ENCODE data around the gene FHIP1B.

FHIP1B gene

GRCh38 chr11:6205366-6205765, 29.1 kb downstream of the FHIP1B start, which contains the start of gene C11orf42:
TSS of gene C11orf42 (plus strand) at chr11:6205557. CDS start at chr11:6205616, 59 bp downstream.
- Histone ChIP-seq H3K4me3 (no peak within 1 kb of the TSS), H4K20me1 (no peaks in the 10 kb centered on the region), H3K4me2 (no peak within 1 kb of the TSS), H3K4me1 (peaks cover 10% of the 10 kb centered on the region), H3K9ac (no peak within 1 kb of the TSS), H3K27me3 (no peaks in the 10 kb centered on the region), H3K9me3 (no peaks in the 10 kb centered on the region), H3K36me3 (peaks cover 52% of the 10 kb centered on the region), H3K27ac (no peak within 1 kb of the TSS)
- no peak for TF ChIP-seq Cebpa-rat (IDR thresholded peaks at IDR 0.05)

DNA sequence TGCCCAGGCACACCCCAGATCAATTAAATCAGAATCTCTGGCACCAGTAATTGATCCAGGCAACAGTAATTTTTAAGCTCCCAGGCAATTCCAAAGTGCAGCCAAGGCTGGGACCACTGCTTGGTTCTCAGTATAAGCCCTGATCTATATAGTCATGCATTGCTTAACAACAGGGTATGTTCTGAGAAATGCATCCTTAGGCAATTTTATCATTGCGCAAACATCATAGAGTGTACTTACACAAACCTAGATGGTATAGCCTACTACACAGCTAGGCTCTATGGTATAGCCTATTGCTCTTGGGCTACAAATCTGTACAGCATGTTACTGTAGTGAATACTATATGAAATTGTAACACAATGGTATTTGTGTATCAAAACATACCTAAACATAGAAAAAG, 29.7 kb downstream of the FHIP1B start:
- Histone ChIP-seq H3K9ac (no peak overlapping the region), H3K4me3 (no peak overlapping the region), H4K20me1 (no peaks in the 10 kb centered on the region), H3K4me2 (no peak overlapping the region), H3K4me1 (peaks cover 10% of the 10 kb centered on the region), H3K36me3 (peaks cover 46% of the 10 kb centered on the region), H3K27me3 (no peaks in the 10 kb centered on the region), H3K9me3 (no peaks in the 10 kb centered on the region), H3K27ac (no peak overlapping the region)
- TF ChIP-seq Cebpa-rat (IDR thresholded peaks at IDR 0.05), result no peak

DNA sequence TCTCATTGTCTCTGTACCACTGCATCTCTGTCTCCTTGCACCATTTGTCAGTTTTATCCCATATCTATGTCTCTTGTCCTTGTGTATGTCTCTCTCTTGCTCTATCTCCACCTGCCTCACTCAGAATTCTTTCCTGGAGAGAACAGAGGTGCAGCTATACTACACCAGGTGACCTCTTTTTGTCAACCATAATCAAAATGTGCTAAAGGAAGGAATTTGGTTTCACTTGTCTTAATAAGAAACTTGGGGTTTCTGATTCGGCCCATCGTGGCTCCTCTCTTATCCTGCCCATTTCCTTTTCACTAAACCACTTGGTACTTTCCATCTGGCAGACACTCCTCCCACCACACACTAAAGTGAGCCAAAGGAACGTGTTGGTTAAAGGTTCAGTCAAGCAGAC, 31.1 kb downstream of the FHIP1B start:
- Histone ChIP-seq H3K27ac (no peak overlapping the region), H3K9ac (no peak overlapping the region), H3K9me3 (no peaks in the 10 kb centered on the region), H3K4me1 (peaks cover 10% of the 10 kb centered on the region), H4K20me1 (no peaks in the 10 kb centered on the region), H3K4me2 (peak overlapping the region; percentile 23; the same call in 1 of the 2 replicates), H3K4me3 (no peak overlapping the region), H3K27me3 (no peaks in the 10 kb centered on the region), H3K36me3 (peaks cover 32% of the 10 kb centered on the region)
- TF ChIP-seq Cebpa-rat (IDR thresholded peaks at IDR 0.05), result no peak

DNA sequence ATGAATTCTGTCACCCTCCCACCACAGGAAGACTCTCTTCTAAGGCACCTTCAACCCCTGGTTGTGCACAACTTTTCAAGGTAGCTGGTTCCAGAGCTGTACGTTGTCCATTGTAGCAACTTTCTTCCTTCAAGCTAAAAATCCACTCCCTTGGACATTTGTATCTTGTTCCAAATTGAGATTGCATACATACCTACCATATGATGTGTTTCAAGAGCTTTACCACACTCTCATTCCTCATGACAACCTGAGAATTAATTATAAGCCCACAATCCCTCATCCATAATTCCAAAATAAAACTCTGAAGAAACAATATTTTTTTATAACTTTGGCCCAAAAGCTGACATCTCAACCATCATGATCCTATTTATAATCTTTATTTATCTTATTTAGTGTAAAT, 32.4 kb downstream of the FHIP1B start:
- no peaks in the 10 kb centered on the region for H4K20me1 ChIP-seq
- peaks cover 10% of the 10 kb centered on the region for H3K4me1 ChIP-seq
- H3K9ac ChIP-seq, result no peak overlapping the region
- H3K27ac ChIP-seq, result no peak overlapping the region
- no peak overlapping the region for H3K4me3 ChIP-seq
- no peak for TF ChIP-seq Cebpa-rat (IDR thresholded peaks at IDR 0.05)
- H3K4me2 ChIP-seq, result no peak overlapping the region
- peaks cover 19% of the 10 kb centered on the region for H3K36me3 ChIP-seq
- H3K9me3 ChIP-seq, result no peaks in the 10 kb centered on the region
- no peaks in the 10 kb centered on the region for H3K27me3 ChIP-seq

DNA sequence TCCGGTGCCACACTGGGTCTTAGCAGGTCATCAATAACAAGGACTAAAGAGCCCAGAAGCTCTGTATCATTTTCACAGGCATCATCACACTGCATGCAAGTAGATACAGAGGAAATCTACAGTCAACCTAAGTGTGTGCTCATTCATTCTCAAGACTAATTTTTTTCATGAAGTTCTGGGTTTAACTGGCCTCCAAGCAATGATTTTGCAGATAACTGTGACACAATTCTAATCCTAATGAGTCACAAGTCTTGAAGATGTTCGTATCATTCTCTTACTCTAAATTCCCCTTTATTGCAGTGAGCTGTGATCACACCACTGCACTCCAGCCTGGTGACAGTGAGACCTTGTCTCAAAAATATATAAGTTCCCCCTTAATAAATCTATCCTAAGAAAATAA, 33.0 kb downstream of the FHIP1B start:
- Histone ChIP-seq H3K27ac (no peak overlapping the region), H4K20me1 (no peaks in the 10 kb centered on the region), H3K36me3 (peaks cover 13% of the 10 kb centered on the region), H3K4me1 (peaks cover 10% of the 10 kb centered on the region), H3K4me3 (no peak overlapping the region), H3K9me3 (no peaks in the 10 kb centered on the region), H3K4me2 (no peak overlapping the region), H3K9ac (no peak overlapping the region), H3K27me3 (no peaks in the 10 kb centered on the region)
- no peak for TF ChIP-seq Cebpa-rat (IDR thresholded peaks at IDR 0.05)

- H3K36me3 ChIP-seq, result peaks cover 9% of the 10 kb centered on the region
- H3K9ac ChIP-seq, result no peak overlapping the region
- no peak overlapping the region for H3K27ac ChIP-seq
- no peaks in the 10 kb centered on the region for H4K20me1 ChIP-seq
- TF ChIP-seq Cebpa-rat (IDR thresholded peaks at IDR 0.05), result no peak
- no peaks in the 10 kb centered on the region for H3K27me3 ChIP-seq
- H3K9me3 ChIP-seq, result no peaks in the 10 kb centered on the region
- H3K4me2 ChIP-seq, result no peak overlapping the region
- H3K4me1 ChIP-seq, result peaks cover 10% of the 10 kb centered on the region
- H3K4me3 ChIP-seq, result no peak overlapping the region
These were observed 33.5 kb downstream of the FHIP1B start for GRCh38 chr11:6200975-6201374.

- Histone ChIP-seq H3K9ac (no peak within 1 kb of the TSS), H3K4me2 (no peak within 1 kb of the TSS), H3K27ac (no peak within 1 kb of the TSS), H3K4me1 (peaks cover 10% of the 10 kb centered on the region), H3K9me3 (no peaks in the 10 kb centered on the region), H3K27me3 (no peaks in the 10 kb centered on the region), H4K20me1 (no peaks in the 10 kb centered on the region), H3K36me3 (no peaks in the 10 kb centered on the region), H3K4me3 (no peak within 1 kb of the TSS)
- no peak for TF ChIP-seq Cebpa-rat (IDR thresholded peaks at IDR 0.05)
These were observed 35.1 kb downstream of the FHIP1B start, which contains the start of gene OR52W1 for GRCh38 chr11:6199174-6199810. TSS of gene OR52W1 (plus strand) at chr11:6199224. CDS start at chr11:6199224, 0 bp downstream.

DNA sequence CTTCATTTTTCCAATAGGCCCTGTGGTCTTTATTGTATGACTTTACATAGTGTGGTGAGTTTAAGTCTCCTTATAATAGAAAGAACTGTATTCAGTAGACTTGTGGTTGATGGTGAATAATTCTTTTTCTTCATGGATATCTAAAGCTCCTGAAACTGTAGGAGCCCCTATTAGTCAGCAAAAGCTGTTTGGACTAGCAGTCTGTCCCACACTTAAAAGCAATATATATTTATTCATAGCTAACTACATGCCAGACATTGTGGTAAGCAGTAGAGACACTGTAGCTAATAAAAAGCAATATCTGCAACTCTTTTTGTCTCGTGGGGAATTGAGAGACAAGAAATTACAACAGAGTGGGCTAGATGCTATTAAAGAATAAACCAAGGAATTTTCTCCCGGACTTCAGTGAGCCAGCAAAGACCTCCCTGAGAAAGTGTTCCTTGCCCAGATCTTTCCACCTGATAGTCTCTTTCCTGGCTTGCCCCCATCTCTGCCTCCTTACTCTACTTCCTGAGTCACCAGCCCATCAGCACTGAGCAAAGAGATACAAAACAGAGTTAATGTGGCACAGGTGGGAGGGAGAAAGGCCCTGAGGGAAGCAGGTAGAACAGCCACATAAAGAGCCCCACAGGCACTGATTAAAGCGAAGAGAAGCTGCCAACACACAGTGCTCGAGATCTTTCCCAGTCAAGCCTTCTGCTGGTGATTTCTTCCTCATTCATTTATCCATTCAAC, 36.8 kb downstream of the FHIP1B start:
- H3K9me3 ChIP-seq, result no peaks in the 10 kb centered on the region
- no peak overlapping the region for H3K4me3 ChIP-seq
- no peak overlapping the region for H3K27ac ChIP-seq
- no peaks in the 10 kb centered on the region for H3K36me3 ChIP-seq
- H3K4me2 ChIP-seq, result no peak overlapping the region
- H3K27me3 ChIP-seq, result no peaks in the 10 kb centered on the region
- H3K9ac ChIP-seq, result no peak overlapping the region
- no peak for TF ChIP-seq Cebpa-rat (IDR thresholded peaks at IDR 0.05)
- no peaks in the 10 kb centered on the region for H4K20me1 ChIP-seq
- 0 out of 2 replicates have a peak, but pooled peaks cover 3% of the 10 kb centered on the region for H3K4me1 ChIP-seq

DNA sequence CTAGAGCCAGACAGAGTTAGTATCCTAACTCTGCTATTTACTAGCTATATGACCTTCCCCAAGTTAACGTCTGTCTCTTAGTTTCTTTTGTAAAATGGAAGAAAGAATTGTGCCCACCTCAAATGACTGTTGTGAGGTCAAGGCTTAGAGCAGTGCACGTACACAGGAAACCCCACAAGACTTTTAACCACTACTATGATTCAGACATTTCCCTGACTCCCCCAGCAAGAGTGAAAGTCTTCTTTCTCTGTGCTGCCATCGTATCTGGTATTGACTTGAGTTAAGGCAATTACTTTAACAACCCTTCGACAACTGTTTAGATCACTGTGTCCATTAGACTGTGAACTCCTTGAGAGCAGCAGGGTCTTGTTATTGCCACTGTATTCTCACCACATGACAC, 38.0 kb downstream of the FHIP1B start:
- Histone ChIP-seq H3K4me1 (0 out of 2 replicates have a peak, but pooled peaks cover 3% of the 10 kb centered on the region), H3K4me3 (no peak overlapping the region), H3K9me3 (no peaks in the 10 kb centered on the region), H3K27me3 (no peaks in the 10 kb centered on the region), H3K9ac (no peak overlapping the region), H3K4me2 (no peak overlapping the region), H4K20me1 (no peaks in the 10 kb centered on the region), H3K36me3 (no peaks in the 10 kb centered on the region), H3K27ac (no peak overlapping the region)
- no peak for TF ChIP-seq Cebpa-rat (IDR thresholded peaks at IDR 0.05)

- no peaks in the 10 kb centered on the region for H4K20me1 ChIP-seq
- no peak overlapping the region for H3K4me3 ChIP-seq
- no peak overlapping the region for H3K9ac ChIP-seq
- no peak overlapping the region; the same call in 1 of the 2 replicates for H3K4me2 ChIP-seq
- TF ChIP-seq Cebpa-rat (IDR thresholded peaks at IDR 0.05), result no peak
- H3K4me1 ChIP-seq, result 0 out of 2 replicates have a peak, but pooled peaks cover 3% of the 10 kb centered on the region
- H3K9me3 ChIP-seq, result no peaks in the 10 kb centered on the region
- no peak overlapping the region for H3K27ac ChIP-seq
- no peaks in the 10 kb centered on the region for H3K27me3 ChIP-seq
- H3K36me3 ChIP-seq, result no peaks in the 10 kb centered on the region
These were observed 40.3 kb downstream of the FHIP1B start for GRCh38 chr11:6194065-6194581.

Data from BLaER1 (cell line).